Transverse colon (tissue), 4 donors: ENCODE measurements around the gene BMP6. TPM values are rescaled to one million over a fixed set of nuclear protein-coding genes. Genes with fewer than 3 reads are reported as not detected.
A peak's percentile ranks its signal among the peaks of the same experiment; 100 is the strongest.

Experiments used
- DNase-seq: peaks from one replicate; pipeline ENCODE4 v3.0.0-alpha.2; 2019
- H3K27ac ChIP-seq, 4 donors: fragments of 200-600 bp; sonication (generic); 2 replicates each; pipeline ENCODE4 v1.5.1; 2016 to 2018; ENCODE audit warnings: inconsistent platforms in 4 of 4
- H3K27me3 ChIP-seq: fragments of 200-600 bp; sonication (generic); 2 replicates; pipeline ENCODE4 v1.5.1; 2017; ENCODE audit warnings: inconsistent platforms
- H3K36me3 ChIP-seq, 4 donors: fragments of 200-600 bp; sonication (generic); 2 replicates each; pipeline ENCODE4 v1.5.1; 2017 to 2019; ENCODE audit warnings: inconsistent platforms in 4 of 4
- H3K4me1 ChIP-seq, 4 donors: fragments of 200-600 bp; sonication (generic); 2 replicates each; pipeline ENCODE4 v1.5.1; 2017 to 2020; ENCODE audit warnings: inconsistent platforms in 4 of 4
- H3K4me3 ChIP-seq, 4 donors: fragments of 200-600 bp; sonication (generic); 1 replicate in 1 of 4; 2 replicates in 3 of 4; pipeline versions ENCODE4 v1.5.1 to v1.6.1; 2017 to 2019; ENCODE audit warnings: inconsistent platforms in 4 of 4
- H3K9me3 ChIP-seq, 2 donors: fragments of 200-600 bp; sonication (generic); 2 replicates each; pipeline ENCODE4 v1.5.1; 2017 to 2019; ENCODE audit warnings: inconsistent platforms in 2 of 2
- EP300 ChIP-seq: sonication (generic); formaldehyde crosslinking; IDR thresholded peaks from one replicate; pipeline ENCODE4 v1.6.1; 2017; ENCODE audit warnings: antibody characterized with exemption, low read depth
- POLR2A ChIP-seq: fragments of 450-650 bp; IDR thresholded peaks from one replicate; pipeline ENCODE4 v1.6.1; 2016; ENCODE audit warnings: antibody characterized with exemption, mild to moderate bottlenecking, moderate library complexity
- POLR2AphosphoS5 ChIP-seq, 3 donors: sonication (generic); formaldehyde crosslinking; IDR thresholded peaks; one replicate each; pipeline ENCODE4 v1.6.1; 2016; ENCODE audit warnings: antibody characterized with exemption in 3 of 3
- WGBS, 2 donors: methylation state at CpG; one replicate each; pipeline ENCODE4 v1.1.5; 2018; ENCODE audit warnings: low coverage in 1 of 2; 5-methylcytosine and 5-hydroxymethylcytosine counted together
- in situ Hi-C, 4 donors: fragments of 200-750 bp; cut with MboI; loops; one replicate each; pipeline versions ENCODE4 v1.15.0 to v1.15.1; 2017; ENCODE audit warnings: low sequenced_read_pairs in 3 of 4, low pct_ligation_motif_present in 1 of 4, low pct_unique_long_range_greater_than_20kb in 1 of 4
- intact Hi-C: fragments of 100-400 bp; cut with DNase I; formaldehyde crosslinking; loops from one replicate; pipeline ENCODE4 v1.15.1; 2023; ENCODE audit warnings: low total_unique reads
- total RNA-seq, 4 donors: library from RNA; depleted of rRNA; stranded (reverse); fragments of >200 nt; gene quantifications; one replicate each; pipeline ENCODE4 v1.1.0, GENCODE V29; 2016
- TF ChIP-seq, protein P1 (sequence below), 5 experiments: fragments of 200-600 bp in 3 of 5; fragments of 450-650 bp in 2 of 5; sonication (generic) in 3 of 5; IDR thresholded peaks; 1 replicate in 2 of 5; 2 replicates in 3 of 5; pipeline ENCODE4 v1.5.1; 2016 to 2017; ENCODE audit warnings: antibody characterized with exemption in 5 of 5, inconsistent platforms in 3 of 5, mild to moderate bottlenecking in 2 of 5, moderate library complexity in 1 of 5

BMP6 gene
- total RNA-seq, 4 donors from 2014 or later, result 1.1 to 12.7 (median 6.7) TPM

DNA sequence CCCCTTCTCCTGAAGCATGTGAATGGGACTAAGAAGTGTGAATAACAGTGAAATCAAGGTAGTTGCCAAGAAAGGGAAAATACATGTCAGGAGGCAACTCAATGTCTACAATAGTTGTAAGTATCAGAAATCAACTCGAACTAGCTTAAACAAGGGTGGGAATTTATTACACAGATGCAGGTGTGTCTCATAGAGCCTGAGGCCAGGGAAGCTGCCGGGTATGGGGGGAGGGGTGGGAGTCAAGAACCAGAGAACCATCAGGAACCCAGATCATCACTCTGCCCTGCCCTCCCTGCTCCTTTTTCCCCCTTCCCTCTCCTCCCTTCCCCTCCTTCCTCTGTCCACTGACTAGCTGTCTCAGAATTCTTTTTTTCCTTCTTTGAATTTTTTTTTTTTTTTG lies 34.9 kb upstream of the BMP6 start:
- TF ChIP-seq EP300, result no peak
- TF ChIP-seq, protein P1, sequence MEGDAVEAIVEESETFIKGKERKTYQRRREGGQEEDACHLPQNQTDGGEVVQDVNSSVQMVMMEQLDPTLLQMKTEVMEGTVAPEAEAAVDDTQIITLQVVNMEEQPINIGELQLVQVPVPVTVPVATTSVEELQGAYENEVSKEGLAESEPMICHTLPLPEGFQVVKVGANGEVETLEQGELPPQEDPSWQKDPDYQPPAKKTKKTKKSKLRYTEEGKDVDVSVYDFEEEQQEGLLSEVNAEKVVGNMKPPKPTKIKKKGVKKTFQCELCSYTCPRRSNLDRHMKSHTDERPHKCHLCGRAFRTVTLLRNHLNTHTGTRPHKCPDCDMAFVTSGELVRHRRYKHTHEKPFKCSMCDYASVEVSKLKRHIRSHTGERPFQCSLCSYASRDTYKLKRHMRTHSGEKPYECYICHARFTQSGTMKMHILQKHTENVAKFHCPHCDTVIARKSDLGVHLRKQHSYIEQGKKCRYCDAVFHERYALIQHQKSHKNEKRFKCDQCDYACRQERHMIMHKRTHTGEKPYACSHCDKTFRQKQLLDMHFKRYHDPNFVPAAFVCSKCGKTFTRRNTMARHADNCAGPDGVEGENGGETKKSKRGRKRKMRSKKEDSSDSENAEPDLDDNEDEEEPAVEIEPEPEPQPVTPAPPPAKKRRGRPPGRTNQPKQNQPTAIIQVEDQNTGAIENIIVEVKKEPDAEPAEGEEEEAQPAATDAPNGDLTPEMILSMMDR (IDR thresholded peaks at IDR 0.05), result no peak
- no peak for TF ChIP-seq POLR2A
- TF ChIP-seq POLR2AphosphoS5 (IDR thresholded peaks at IDR 0.05), result no peak
- DNase-seq, result no peak
- Histone ChIP-seq H3K4me3 (no peak overlapping the region), H3K36me3 (no peaks in the 10 kb centered on the region), H3K27ac (no peak overlapping the region), H3K4me1 (no peaks in the 10 kb centered on the region), H3K27me3 (peaks cover 22% of the 10 kb centered on the region), H3K9me3 (no peaks in the 10 kb centered on the region)
- intact Hi-C loops, result no loop called here
- in situ Hi-C loops, result no loop called here
- 50 to 57% methylated on average over 1 to 2 of the region's 2 CpGs for WGBS, 2 donors

DNA sequence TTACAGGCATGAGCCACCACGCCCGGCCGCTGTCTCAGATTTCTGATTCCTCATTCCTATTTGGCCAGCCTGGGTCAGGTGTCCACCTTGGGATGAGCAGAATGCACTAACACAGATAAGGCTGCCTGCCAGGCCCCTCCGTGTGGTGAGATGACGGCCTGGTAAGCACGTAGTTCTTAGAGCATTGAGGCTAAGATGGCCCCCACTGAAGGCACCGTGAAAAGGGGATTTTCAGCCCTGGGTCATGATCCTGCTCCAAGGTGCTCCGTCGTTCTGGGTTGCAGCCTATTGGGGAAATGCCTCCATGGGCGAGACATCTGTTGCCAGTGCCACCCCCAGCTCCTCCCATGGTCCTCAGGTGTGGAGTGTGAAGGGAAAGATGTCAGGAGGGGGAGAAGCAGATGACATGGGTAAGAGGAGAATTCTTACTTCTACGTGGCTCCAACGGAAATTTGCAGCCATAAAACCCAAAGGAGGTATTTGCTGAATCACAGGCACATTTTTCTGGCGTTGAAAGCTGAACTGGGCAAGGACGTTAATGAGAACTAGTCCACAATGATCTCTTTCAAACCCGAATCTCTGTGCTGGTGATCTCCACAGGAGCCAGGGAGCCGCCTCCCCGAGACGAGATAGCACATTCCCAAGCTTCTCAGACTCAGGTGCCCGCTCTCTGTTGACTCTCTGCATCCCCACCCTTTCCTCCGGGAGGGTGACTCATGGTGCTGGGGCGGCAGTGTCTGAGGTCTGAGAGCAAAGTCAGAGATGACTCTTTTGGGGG lies 34.0 kb upstream of the BMP6 start:
- in situ Hi-C loops, result no loop called here
- intact Hi-C loops, result no loop called here
- peaks cover 15% of the 10 kb centered on the region for H3K27me3 ChIP-seq
- 11 to 56% methylated on average over 7 to 21 of the region's 21 CpGs for whole genome bisulfite sequencing, 2 donors
- DNase-seq, result peak; percentile 19
- H3K36me3 ChIP-seq, result no peaks in the 10 kb centered on the region
- no peak overlapping the region for H3K27ac ChIP-seq
- TF ChIP-seq POLR2AphosphoS5 (IDR thresholded peaks at IDR 0.05), result no peak
- no peak for TF ChIP-seq POLR2A
- no peak for TF ChIP-seq EP300
- TF ChIP-seq, protein P1 (IDR thresholded peaks at IDR 0.05), result no peak
- no peaks in the 10 kb centered on the region for H3K9me3 ChIP-seq
- no peak overlapping the region for H3K4me3 ChIP-seq
- no peaks in the 10 kb centered on the region for H3K4me1 ChIP-seq

DNA sequence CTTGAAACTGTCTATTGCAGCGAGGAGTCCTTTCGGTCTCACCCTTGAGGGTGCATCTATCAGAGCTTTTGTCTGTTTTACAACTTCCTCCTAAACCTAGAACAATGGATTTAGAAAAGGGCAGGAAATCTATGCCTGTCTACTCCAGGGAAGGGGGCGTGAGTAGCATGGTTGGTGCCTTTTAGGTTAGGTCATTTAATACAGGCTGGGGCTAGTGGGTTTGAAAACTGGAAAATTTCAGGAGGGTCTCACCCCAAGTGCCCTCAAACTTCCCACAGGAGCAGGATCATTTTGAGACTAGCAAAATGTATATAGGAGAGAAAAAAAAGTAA lies 33.5 kb upstream of the BMP6 start:
- H3K27me3 ChIP-seq, result peaks cover 10% of the 10 kb centered on the region
- in situ Hi-C loops (no loop called here), intact Hi-C loops (no loop called here)
- H3K9me3 ChIP-seq, result no peaks in the 10 kb centered on the region
- H3K4me3 ChIP-seq, result no peak overlapping the region
- TF ChIP-seq, protein P1 (IDR thresholded peaks at IDR 0.05), result no peak
- no peak for TF ChIP-seq POLR2A
- TF ChIP-seq EP300, result no peak
- TF ChIP-seq POLR2AphosphoS5 (IDR thresholded peaks at IDR 0.05), result no peak
- H3K27ac ChIP-seq, result no peak overlapping the region
- no peaks in the 10 kb centered on the region for H3K36me3 ChIP-seq
- DNase-seq, result no peak
- no peaks in the 10 kb centered on the region for H3K4me1 ChIP-seq
- 46 to 50% methylated on average over 1 to 3 of the region's 3 CpGs for WGBS, 2 donors

DNA sequence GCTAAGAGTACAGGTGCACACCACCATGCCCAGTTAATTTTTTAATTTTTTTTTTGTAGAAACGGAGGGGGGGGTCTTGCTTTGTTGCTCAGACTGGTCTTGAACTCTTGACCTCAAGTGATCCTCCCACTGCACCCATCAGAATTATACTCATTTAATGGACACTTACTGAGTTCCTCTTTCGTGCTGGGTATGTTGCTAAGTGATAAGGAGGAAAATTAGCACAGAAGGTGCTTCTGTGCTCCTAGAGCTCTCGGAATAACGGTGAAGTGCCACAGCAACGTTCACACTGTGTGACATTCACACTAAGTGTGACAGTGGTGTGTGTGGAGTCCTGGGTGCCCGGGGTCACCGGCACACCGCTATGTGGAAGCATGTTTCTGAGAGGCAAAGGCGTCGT lies 32.1 kb upstream of the BMP6 start:
- no peak overlapping the region for H3K4me3 ChIP-seq
- in situ Hi-C loops (no loop called here), intact Hi-C loops (no loop called here)
- no peak overlapping the region for H3K27ac ChIP-seq
- TF ChIP-seq, protein P1 (IDR thresholded peaks at IDR 0.05), result no peak
- TF ChIP-seq POLR2AphosphoS5 (IDR thresholded peaks at IDR 0.05) (no peak), EP300 (no peak), POLR2A (no peak)
- DNase-seq, result no peak
- H3K9me3 ChIP-seq, result no peaks in the 10 kb centered on the region
- no peaks in the 10 kb centered on the region for H3K36me3 ChIP-seq
- H3K27me3 ChIP-seq, result peaks cover 7% of the 10 kb centered on the region
- H3K4me1 ChIP-seq, result peaks cover 0 to 3% (median 0%) of the 10 kb centered on the region in 4 donors
- 67 to 86% methylated on average over 1 to 10 of the region's 10 CpGs for WGBS, 2 donors
